Lower leg skin (tissue), 3 donors: ENCODE results near the gene NFIA.

ENCODE experiments used
- CTCF ChIP-seq, 3 donors: fragments of 450-650 bp; IDR thresholded peaks; one replicate each; pipeline ENCODE4 v1.5.1; 2016; ENCODE audit warnings: antibody characterized with exemption in 3 of 3, mild to moderate bottlenecking in 3 of 3, moderate library complexity in 2 of 3
- POLR2A ChIP-seq, 2 donors: fragments of 450-650 bp; IDR thresholded peaks; one replicate each; pipeline ENCODE4 v1.6.1; 2016 to 2017; ENCODE audit warnings: antibody characterized with exemption in 2 of 2, mild to moderate bottlenecking in 1 of 2, moderate library complexity in 1 of 2

- TF ChIP-seq CTCF (IDR thresholded peaks at IDR 0.05): no peak
- no peak for TF ChIP-seq POLR2A (IDR thresholded peaks at IDR 0.05)
Measured at GRCh38 chr1:61080413-61081143, 1.8 kb upstream of the NFIA start.
